ENCODE measurements around the gene BTBD9.

The BTBD9 gene

GRCh38 chr6:38552121-38552520 is 87.6 kb downstream of the BTBD9 start:
- DNase-seq: peak; percentile 84

GRCh38 chr6:38549795-38550194 is 89.9 kb downstream of the BTBD9 start:
- no peak for DNase-seq

GRCh38 chr6:38549180-38549579 is 90.5 kb downstream of the BTBD9 start:
- no peak for DNase-seq

GRCh38 chr6:38543022-38543421 is 96.7 kb downstream of the BTBD9 start:
- no peak for DNase-seq

GRCh38 chr6:38542031-38542430 is 97.7 kb downstream of the BTBD9 start:
- no peak for DNase-seq

GRCh38 chr6:38533064-38533463 is 106.7 kb downstream of the BTBD9 start:
- DNase-seq: no peak

GRCh38 chr6:38531134-38531533 is 108.6 kb downstream of the BTBD9 start:
- DNase-seq: no peak

- no peak for DNase-seq
Observed at GRCh38 chr6:38528196-38528965, 111.3 kb downstream of the BTBD9 start.

GRCh38 chr6:38527371-38527770 is 112.4 kb downstream of the BTBD9 start:
- no peak for DNase-seq

GRCh38 chr6:38525888-38526287 is 113.8 kb downstream of the BTBD9 start:
- DNase-seq: no peak

GRCh38 chr6:38524436-38525145 is 115.1 kb downstream of the BTBD9 start:
- no peak for DNase-seq

GRCh38 chr6:38522322-38522721 is 117.4 kb downstream of the BTBD9 start:
- DNase-seq: no peak

GRCh38 chr6:38518511-38519304 is 121.0 kb downstream of the BTBD9 start:
- no peak for DNase-seq

GRCh38 chr6:38517005-38517404 is 122.7 kb downstream of the BTBD9 start:
- DNase-seq: no peak

GRCh38 chr6:38514399-38514798 is 125.3 kb downstream of the BTBD9 start:
- no peak for DNase-seq

- DNase-seq: no peak
Observed at GRCh38 chr6:38512211-38512610, 127.5 kb downstream of the BTBD9 start.

- no peak for DNase-seq
Observed at GRCh38 chr6:38510205-38510604, 129.5 kb downstream of the BTBD9 start.

- DNase-seq: no peak
Observed at GRCh38 chr6:38509713-38510112, 130.0 kb downstream of the BTBD9 start.

- DNase-seq: peak; percentile 29
Observed at GRCh38 chr6:38508894-38509293, 130.8 kb downstream of the BTBD9 start.

- no peak for DNase-seq
Observed at GRCh38 chr6:38508286-38508685, 131.4 kb downstream of the BTBD9 start.

- DNase-seq: no peak
Observed at GRCh38 chr6:38507173-38507572, 132.6 kb downstream of the BTBD9 start.

GRCh38 chr6:38505826-38506225 is 133.9 kb downstream of the BTBD9 start:
- DNase-seq: no peak

- no peak for DNase-seq
Observed at GRCh38 chr6:38504996-38505395, 134.7 kb downstream of the BTBD9 start.

Measured in suppressor macrophage treated with lipopolysaccharide for 4 hours (primary cell).